IMR-90 (cell line): ENCODE data around the gene HSPA1L. TPM values are rescaled to one million over a fixed set of nuclear protein-coding genes. Genes with fewer than 3 reads are reported as not detected.

Experiments
- ATAC-seq: fragments of 200-7000 bp; cut with Tn5 transposase; 2 replicates; pipeline ENCODE4 v1.9.1; 2020; ENCODE audit warnings: low read depth, mild to moderate bottlenecking, moderate library complexity
- BruUV-seq: library from RNA; stranded (reverse); fragments of 400-500 nt; replicated peaks from 2 replicates; lab custom pipeline; 2021; lab: Mats Ljungman, UMichigan
- CTCF ChIA-PET: fragments of 300-600 bp; formaldehyde crosslinking; extraction: SDS; loops from one replicate; lab custom pipeline; 2021; ENCODE audit warnings: antibody characterized with exemption; lab: Yijun Ruan, JAX
- POLR2A ChIA-PET: fragments of 300-600 bp; sonication (Branson Sonifier 250); formaldehyde crosslinking; loops from one replicate; lab custom pipeline; 2022; ENCODE audit warnings: antibody characterized with exemption; ENCODE audit not compliant: unreplicated experiment; lab: Charles Lee
- DNase-seq: peaks from one replicate; pipeline ENCODE4 v3.0.0; 2013
- H2AFZ ChIP-seq: replicated peaks from 2 replicates; pipeline ENCODE3; 2013; ENCODE audit warnings: low read length, mild to moderate bottlenecking; ENCODE audit not compliant: poor library complexity
- H2AK5ac ChIP-seq: 2 replicates; pipeline ENCODE4 v1.6.1; 2013; ENCODE audit warnings: low read depth, low read length, inconsistent platforms
- H2AK9ac ChIP-seq: replicated peaks from 2 replicates; pipeline ENCODE3; 2013; ENCODE audit warnings: mild to moderate bottlenecking, low read depth, low read length, moderate library complexity; ENCODE audit not compliant: poor library complexity
- H2BK120ac ChIP-seq: 2 replicates; pipeline ENCODE4 v1.6.1; 2013; ENCODE audit warnings: low read depth, low read length, inconsistent platforms
- H2BK15ac ChIP-seq: 3 replicates; pipeline ENCODE4 v1.6.1; 2013; ENCODE audit warnings: low read depth, low read length, inconsistent platforms
- H2BK20ac ChIP-seq: 2 replicates; pipeline ENCODE4 v1.6.1; 2013; ENCODE audit warnings: low read depth, mild to moderate bottlenecking, inconsistent platforms, low read length, moderate library complexity
- H2BK5ac ChIP-seq: 2 replicates; pipeline ENCODE4 v1.6.1; 2013; ENCODE audit warnings: mild to moderate bottlenecking, low read depth, low read length, inconsistent platforms; ENCODE audit not compliant: poor library complexity, severe bottlenecking
- H3K14ac ChIP-seq: replicated peaks from 2 replicates; pipeline ENCODE4 v1.6.1; 2013; ENCODE audit warnings: low read depth, low read length, inconsistent platforms
- H3K18ac ChIP-seq: 2 replicates; pipeline ENCODE4 v1.6.1; 2013; ENCODE audit warnings: low read depth, low read length, control low read depth
- H3K23ac ChIP-seq: 2 replicates; pipeline ENCODE4 v1.6.1; 2013; ENCODE audit warnings: low read depth, low read length, inconsistent platforms
- H3K27ac ChIP-seq: 2 replicates; pipeline ENCODE4 v1.5.1; 2013; ENCODE audit warnings: mild to moderate bottlenecking, control low read depth, low read length; ENCODE audit not compliant: insufficient read depth
- H3K27me3 ChIP-seq: 2 replicates; pipeline ENCODE4 v1.6.1; 2013; ENCODE audit warnings: low read length; ENCODE audit not compliant: control insufficient read depth, insufficient read depth
- H3K36me3 ChIP-seq: 2 replicates; pipeline ENCODE4 v1.6.1; 2013; ENCODE audit warnings: low read length, mixed read lengths; ENCODE audit not compliant: control insufficient read depth, insufficient read depth
- H3K4ac ChIP-seq: 2 replicates; pipeline ENCODE4 v1.6.1; 2013; ENCODE audit warnings: low read depth, low read length, inconsistent platforms
- H3K4me1 ChIP-seq: 2 replicates; pipeline ENCODE4 v1.6.1; 2013; ENCODE audit warnings: low read length, mixed read lengths; ENCODE audit not compliant: control insufficient read depth, insufficient read depth
- H3K4me2 ChIP-seq: 2 replicates; pipeline ENCODE4 v1.6.1; 2013; ENCODE audit warnings: low read depth, mild to moderate bottlenecking, control low read depth, low read length, moderate library complexity
- H3K4me3 ChIP-seq: 2 replicates; pipeline ENCODE4 v1.5.1; 2013; ENCODE audit warnings: low read depth, mild to moderate bottlenecking, control low read depth, low read length, moderate library complexity; ENCODE audit not compliant: insufficient read depth
- H3K56ac ChIP-seq: 2 replicates; pipeline ENCODE4 v1.6.1; 2013; ENCODE audit warnings: low read length, inconsistent platforms; ENCODE audit not compliant: insufficient read depth; ENCODE audit errors: extremely low read depth
- H3K79me1 ChIP-seq, 2 experiments: 2 replicates each; pipeline ENCODE4 v1.6.1; 2013; ENCODE audit warnings: low read length in 2 of 2, inconsistent platforms in 1 of 2, low read depth in 1 of 2
- H3K9ac ChIP-seq: 2 replicates; pipeline ENCODE4 v1.6.1; 2013; ENCODE audit warnings: low read depth, low read length, control low read depth
- H3K9me1 ChIP-seq: 2 replicates; pipeline ENCODE4 v1.6.1; 2013; ENCODE audit warnings: low read length, inconsistent platforms; ENCODE audit not compliant: insufficient read depth
- H3K9me3 ChIP-seq: 2 replicates; pipeline ENCODE4 v1.6.1; 2013; ENCODE audit warnings: low read length; ENCODE audit not compliant: control insufficient read depth, insufficient read depth
- H4K20me1 ChIP-seq: 2 replicates; pipeline ENCODE4 v1.6.1; 2013; ENCODE audit warnings: low read length, inconsistent platforms; ENCODE audit not compliant: insufficient read depth
- H4K5ac ChIP-seq: 2 replicates; pipeline ENCODE4 v1.6.1; 2013; ENCODE audit warnings: mild to moderate bottlenecking, low read depth, low read length, control low read depth
- H4K8ac ChIP-seq, 2 experiments: 2 replicates each; pipeline ENCODE4 v1.6.1; 2013; ENCODE audit warnings: low read depth in 2 of 2, low read length in 2 of 2, control low read depth in 1 of 2, inconsistent platforms in 1 of 2
- H4K91ac ChIP-seq: 2 replicates; pipeline ENCODE4 v1.6.1; 2013; ENCODE audit warnings: low read depth, low read length, inconsistent platforms; ENCODE audit not compliant: insufficient read depth
- BHLHE40 ChIP-seq: fragments of 150-350 bp; IDR thresholded peaks from 2 replicates; pipeline ENCODE4 v1.6.1; 2016; ENCODE audit warnings: mild to moderate bottlenecking, low read depth, low read length
- CEBPB ChIP-seq: IDR thresholded peaks from 2 replicates; pipeline ENCODE4 v1.6.1; 2012; ENCODE audit warnings: low read depth, low read length, improper control_type of control experiment
- CHD1 ChIP-seq: IDR thresholded peaks from 2 replicates; pipeline ENCODE4 v1.6.1; 2012; ENCODE audit warnings: low read depth, low read length, improper control_type of control experiment
- MAZ ChIP-seq: IDR thresholded peaks from 2 replicates; pipeline ENCODE4 v1.6.1; 2012; ENCODE audit warnings: low read depth, mild to moderate bottlenecking, low read length, improper control_type of control experiment, moderate library complexity, borderline replicate concordance
- MXI1 ChIP-seq: IDR thresholded peaks from 2 replicates; pipeline ENCODE4 v1.6.1; 2012; ENCODE audit warnings: low read depth, mild to moderate bottlenecking, low read length, moderate library complexity, borderline replicate concordance
- NFE2L2 ChIP-seq: fragments of 150-350 bp; IDR thresholded peaks from 2 replicates; pipeline ENCODE4 v1.6.1; 2016; ENCODE audit warnings: low read depth, mild to moderate bottlenecking, low read length
- POLR2A ChIP-seq: IDR thresholded peaks from 2 replicates; pipeline ENCODE4 v1.6.1; 2012; ENCODE audit warnings: mild to moderate bottlenecking, low read depth, low read length
- RAD21 ChIP-seq: IDR thresholded peaks from 2 replicates; pipeline ENCODE4 v1.6.1; 2012; ENCODE audit warnings: low read length, improper control_type of control experiment
- RCOR1 ChIP-seq: IDR thresholded peaks from 2 replicates; pipeline ENCODE4 v1.6.1; 2012; ENCODE audit warnings: mild to moderate bottlenecking, low read length, improper control_type of control experiment; ENCODE audit not compliant: insufficient replicate concordance
- RFX5 ChIP-seq: IDR thresholded peaks from 2 replicates; pipeline ENCODE4 v1.8.0; 2012; ENCODE audit warnings: low read depth, mild to moderate bottlenecking, low read length, moderate library complexity
- WGBS, 2 experiments: methylation state at CpG; one replicate each; pipeline versions ENCODE4 v1.1.5 to v1.1.7; 2013; ENCODE audit warnings: missing lambda C conversion rate in 2 of 2; ENCODE audit not compliant: insufficient read length in 1 of 2; ENCODE audit errors: extremely low coverage in 2 of 2; 5-methylcytosine and 5-hydroxymethylcytosine counted together
- dilution Hi-C: fragments of 300-500 bp; cut with HindIII; formaldehyde crosslinking; loops from one replicate; pipeline ENCODE4 v1.14.3; 2018; ENCODE audit warnings: low sequenced_read_pairs; ENCODE audit not compliant: unreplicated experiment
- in situ Hi-C: fragments of 300-500 bp; cut with MboI; formaldehyde crosslinking; loops from 3 replicates; pipeline ENCODE4 v1.14.3; 2019; ENCODE audit warnings: low sequenced_read_pairs, inconsistent platforms, mixed read lengths
- intact Hi-C: fragments of 100-400 bp; cut with micrococcal nuclease; formaldehyde crosslinking; loops from 2 replicates; pipeline ENCODE4 v1.10.0; 2022
- polyA plus RNA-seq, 3 experiments: library from polyadenylated mRNA; depleted of rRNA; stranded (reverse); fragments of >200 nt; gene quantifications; 2 replicates each; pipeline ENCODE4 v1.2.3, GENCODE V29; 2012; ENCODE audit warnings: low replicate concordance in 1 of 3
- total RNA-seq: library from RNA; depleted of rRNA; stranded (reverse); fragments of >200 nt; gene quantifications from 2 replicates; pipeline ENCODE4 v1.2.3, GENCODE V29; 2012
- TF ChIP-seq, protein P1 (sequence below): fragments of 150-350 bp; IDR thresholded peaks from 2 replicates; pipeline ENCODE4 v1.6.1; 2017; ENCODE audit warnings: mild to moderate bottlenecking, antibody characterized with exemption, low read length, low read depth

HSPA1L gene
- total and polyA plus RNA-seq, 2 of the 4 experiments (the other 2 are of a cell fraction), result 0.97 to 1.3 TPM

GRCh38 chr6:31784098-31784925 is 30.8 kb downstream of the HSPA1L start (continued):
- TF ChIP-seq CHD1, result no peak

DNA sequence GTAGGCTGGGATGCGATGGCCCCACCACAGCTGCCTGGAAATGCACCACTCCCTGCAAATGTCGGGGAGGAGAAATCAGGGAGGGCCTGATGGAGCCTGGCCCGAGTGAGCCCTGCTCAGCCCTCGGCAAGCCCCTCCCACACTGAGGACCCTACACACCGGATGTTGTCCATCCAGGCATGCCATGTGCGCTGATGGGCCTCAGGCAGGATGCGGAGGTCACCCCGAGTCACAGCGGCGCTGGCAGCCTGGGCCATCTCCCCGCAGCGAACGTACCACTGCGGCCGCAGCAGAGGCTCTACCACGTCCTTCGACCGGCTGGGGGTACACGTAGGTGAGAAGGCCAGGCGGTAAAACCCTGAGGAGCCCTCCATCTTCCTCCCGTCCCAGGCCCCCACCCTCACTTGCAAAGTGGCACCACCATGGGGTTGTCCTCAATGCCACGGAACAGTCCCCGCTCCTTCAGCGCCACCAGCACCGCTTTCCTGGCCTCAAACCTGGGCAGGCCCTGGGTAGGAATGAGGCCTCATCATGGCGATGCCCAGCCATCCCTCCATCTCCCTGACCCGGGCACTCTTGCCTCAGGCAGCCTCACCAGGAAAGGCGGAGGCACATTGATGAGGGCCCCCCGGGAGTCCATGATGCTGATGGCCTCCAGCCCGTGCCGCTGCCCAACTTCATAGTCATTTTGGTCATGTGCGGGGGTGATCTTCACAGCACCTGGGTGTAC is 32.8 kb downstream of the HSPA1L start:
- Histone ChIP-seq H3K79me1 (peaks cover 0 to 9% of the 10 kb centered on the region in 2 experiments; a peak in 1 of 4 replicates), H3K36me3 (peaks cover 71% of the 10 kb centered on the region), H3K14ac (no peak overlapping the region), H3K23ac (no peak overlapping the region), H4K91ac (no peak overlapping the region), H3K4me2 (no peak overlapping the region), H2BK120ac (no peak overlapping the region), H3K4ac (no peak overlapping the region), H2BK5ac (no peak overlapping the region), H2AK9ac (peak overlapping the region; percentile 28), H3K4me1 (peaks cover 2% of the 10 kb centered on the region), H2AFZ (no peak overlapping the region), H3K27me3 (no peaks in the 10 kb centered on the region), H4K8ac (no peak overlapping the region), H3K9ac (no peak overlapping the region), H4K5ac (no peak overlapping the region), H3K9me1 (0 out of 2 replicates have a peak, but pooled peaks cover 4% of the 10 kb centered on the region), H3K4me3 (no peak overlapping the region), H3K9me3 (no peaks in the 10 kb centered on the region), H4K20me1 (no peaks in the 10 kb centered on the region), H3K56ac (no peak overlapping the region), H3K18ac (no peak overlapping the region), H2AK5ac (no peak overlapping the region), H3K27ac (no peak overlapping the region), H2BK15ac (no peak overlapping the region), H2BK20ac (no peak overlapping the region)
- DNase-seq (no peak), ATAC-seq (no peak)
- TSS peak; percentile 57 for BruUV-seq
- in situ Hi-C loops, result no loop called here
- dilution Hi-C loops, result no loop called here
- CTCF ChIA-PET, result no interaction called here
- 76% methylated on average over 17 of the region's 32 CpGs; no CpG with 5 or more reads in 1 of the 2 experiments for WGBS, 2 experiments
- POLR2A ChIA-PET, result no interaction called here
- intact Hi-C loops, result no loop called here
- no peak for TF ChIP-seq CEBPB
- TF ChIP-seq NFE2L2, result no peak
- TF ChIP-seq RAD21, result no peak
- no peak for TF ChIP-seq RCOR1
- TF ChIP-seq CHD1, result no peak
- no peak for TF ChIP-seq MXI1
- no peak for TF ChIP-seq MAZ
- TF ChIP-seq, protein P1, sequence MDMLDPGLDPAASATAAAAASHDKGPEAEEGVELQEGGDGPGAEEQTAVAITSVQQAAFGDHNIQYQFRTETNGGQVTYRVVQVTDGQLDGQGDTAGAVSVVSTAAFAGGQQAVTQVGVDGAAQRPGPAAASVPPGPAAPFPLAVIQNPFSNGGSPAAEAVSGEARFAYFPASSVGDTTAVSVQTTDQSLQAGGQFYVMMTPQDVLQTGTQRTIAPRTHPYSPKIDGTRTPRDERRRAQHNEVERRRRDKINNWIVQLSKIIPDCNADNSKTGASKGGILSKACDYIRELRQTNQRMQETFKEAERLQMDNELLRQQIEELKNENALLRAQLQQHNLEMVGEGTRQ, result no peak
- no peak for TF ChIP-seq POLR2A
- TF ChIP-seq BHLHE40, result no peak
- TF ChIP-seq RFX5, result no peak
